ENCODE results near the gene C2orf49. TPM values are rescaled to one million over a fixed set of nuclear protein-coding genes. Genes with fewer than 3 reads are reported as not detected.

C2orf49 gene
- total RNA-seq, 1 experiment from 2014 or later = 20.0 TPM

- POLR2A ChIA-PET = no interaction called here
- CTCF ChIA-PET = no interaction called here
Measured at GRCh38 chr2:105307962-105308361, 29.4 kb upstream of the C2orf49 start.

GRCh38 chr2:105308382-105309146 is 28.8 kb upstream of the C2orf49 start:
- no TSS peak for BruUV-seq (replicated peaks)
- ChIA-PET CTCF (no interaction called here), POLR2A (interaction anchor here (0.6 kb wide), 1 partner anchor 154 kb away, joined by 7 read pairs; no protein-coding TSS in a partner anchor)
- ATAC-seq = no peak
- H3K27me3 ChIP-seq (ENCODE audit: control insufficient read depth, insufficient read depth, low read length) = no peaks in the 10 kb centered on the region
- intact Hi-C loops (cut with micrococcal nuclease; ENCODE audit: unreplicated experiment) (no loop called here), in situ Hi-C loops (cut with HindIII; ENCODE audit: low pct_unique_long_range_greater_than_20kb, low sequenced_read_pairs) (no loop called here)
- H3K4me1 ChIP-seq (ENCODE audit: control insufficient read depth, insufficient read depth, low read length) = no peaks in the 10 kb centered on the region
- H3K27ac ChIP-seq (ENCODE audit: low read length) = no peak overlapping the region
- no peak overlapping the region for H3K4me3 ChIP-seq (ENCODE audit: low read depth in 2 of 2, low read length in 2 of 2)
- H3K36me3 ChIP-seq (ENCODE audit: control insufficient read depth, insufficient read depth, low read length) = no peaks in the 10 kb centered on the region
- H3K9me3 ChIP-seq (ENCODE audit: control insufficient read depth, insufficient read depth, low read depth, low read length) = no peaks in the 10 kb centered on the region
- DNase-seq (ENCODE audit: low read depth, low spot score) = no peak
- TF ChIP-seq CTCF (IDR thresholded peaks at IDR 0.05) = no peak
- no peak for TF ChIP-seq SIN3A (IDR thresholded peaks at IDR 0.05; ENCODE audit: borderline replicate concordance, insufficient read depth, low read depth, low read length)
- no peak for TF ChIP-seq TCF7L2 (IDR thresholded peaks at IDR 0.05; ENCODE audit: low read depth, low read length)
- TF ChIP-seq REST (IDR thresholded peaks at IDR 0.05; ENCODE audit: insufficient read depth in 1 of 2, low read depth in 2 of 2, low read length in 1 of 2) = no peak

More at GRCh38 chr2:105307962-105308361, 29.4 kb upstream of the C2orf49 start:
- Histone ChIP-seq H3K27ac (ENCODE audit: low read length) (no peak overlapping the region), H3K27me3 (ENCODE audit: control insufficient read depth, insufficient read depth, low read length) (no peaks in the 10 kb centered on the region), H3K36me3 (ENCODE audit: control insufficient read depth, insufficient read depth, low read length) (no peaks in the 10 kb centered on the region), H3K9me3 (ENCODE audit: control insufficient read depth, insufficient read depth, low read depth, low read length) (no peaks in the 10 kb centered on the region), H3K4me3 (ENCODE audit: low read depth in 2 of 2, low read length in 2 of 2) (no peak overlapping the region), H3K4me1 (ENCODE audit: control insufficient read depth, insufficient read depth, low read length) (no peaks in the 10 kb centered on the region)
- intact Hi-C loops (cut with micrococcal nuclease; ENCODE audit: unreplicated experiment) (no loop called here), in situ Hi-C loops (cut with HindIII; ENCODE audit: low pct_unique_long_range_greater_than_20kb, low sequenced_read_pairs) (no loop called here)
- no TSS peak for BruUV-seq (replicated peaks)
- ATAC-seq = no peak
- TF ChIP-seq REST (IDR thresholded peaks at IDR 0.05; ENCODE audit: insufficient read depth in 1 of 2, low read depth in 2 of 2, low read length in 1 of 2) (no peak), POLR2AphosphoS5 (IDR thresholded peaks at IDR 0.05; ENCODE audit: low read depth, low read length) (no peak), TCF7L2 (IDR thresholded peaks at IDR 0.05; ENCODE audit: low read depth, low read length) (no peak), CTCF (IDR thresholded peaks at IDR 0.05) (no peak), SIN3A (IDR thresholded peaks at IDR 0.05; ENCODE audit: borderline replicate concordance, insufficient read depth, low read depth, low read length) (no peak)
- no peak for DNase-seq (ENCODE audit: low read depth, low spot score)

All from Panc1 (cell line).